GM18505 (cell line): Measurements from ENCODE around the gene GALNT15.
A peak's percentile ranks its signal among the peaks of the same experiment; 100 is the strongest.

Experiments
- ATAC-seq: cut with Tn5 transposase; IDR thresholded peaks from one replicate; pipeline ENCODE4 v1.9.1; 2021; ENCODE audit not compliant: unreplicated experiment
- POLR2A ChIP-seq: IDR thresholded peaks from 4 replicates; pipeline ENCODE4 v1.6.1; 2011; ENCODE audit warnings: borderline replicate concordance; ENCODE audit not compliant: insufficient read depth, insufficient read length; ENCODE audit errors: extremely low read depth

The GALNT15 gene

DNA sequence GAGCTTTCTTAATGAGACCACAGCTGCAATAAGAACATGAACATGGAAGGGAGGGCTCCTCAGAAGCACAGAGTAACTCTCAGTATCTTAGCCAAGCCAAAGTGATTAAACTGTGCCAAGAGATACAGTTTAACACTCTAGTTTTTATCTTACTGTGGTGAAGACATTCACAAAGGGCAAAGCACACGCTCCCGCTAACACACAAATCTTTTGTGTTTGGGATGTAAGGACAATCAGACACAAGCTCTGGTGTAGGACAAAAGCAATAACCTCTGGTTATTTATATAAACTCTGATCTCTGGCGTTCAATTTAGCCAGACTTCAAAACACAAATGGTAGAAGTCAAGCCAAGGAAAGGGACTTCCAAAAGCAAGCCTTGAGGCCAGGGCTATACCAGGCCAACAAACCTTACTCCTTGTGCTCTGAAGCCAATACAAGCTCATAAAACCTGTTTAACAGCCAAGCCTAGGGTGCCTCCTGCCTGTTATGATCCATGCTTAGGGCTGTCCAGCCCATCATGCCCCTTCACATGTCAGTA, 62.4 kb downstream of the GALNT15 start:
- TF ChIP-seq POLR2A: no peak
- no peak for ATAC-seq

DNA sequence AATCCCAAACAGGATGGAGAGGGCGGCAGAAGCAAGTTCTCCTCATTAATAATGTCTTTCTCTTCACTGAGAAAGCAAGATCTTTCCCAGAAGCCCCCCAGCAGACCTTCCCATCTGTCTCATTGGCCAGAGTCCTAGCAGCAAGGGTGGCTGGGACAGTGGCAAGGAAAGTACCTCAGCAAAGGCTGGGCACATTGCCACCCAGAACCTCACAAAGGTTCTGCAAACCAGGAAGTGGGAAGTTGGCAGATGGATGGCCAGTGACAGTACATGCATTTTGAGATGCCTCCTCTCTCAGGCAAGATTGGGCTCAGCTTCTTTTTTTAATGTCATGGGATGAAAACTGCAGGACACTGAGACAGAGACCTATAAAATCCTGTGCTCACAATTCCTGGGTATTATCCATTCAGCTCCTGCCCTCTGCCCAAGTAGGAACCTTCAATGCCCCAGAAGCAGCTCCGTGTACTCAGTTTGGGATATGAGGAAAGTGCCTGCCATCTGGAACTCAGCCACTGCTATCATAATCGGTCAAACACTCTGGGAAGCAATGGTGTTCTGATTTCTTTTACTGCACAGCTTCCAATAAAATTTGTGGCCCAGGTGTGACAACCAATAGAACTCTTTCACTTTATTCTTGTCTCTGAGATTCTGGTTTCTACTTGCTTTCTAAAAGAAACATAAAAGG, 64.7 kb downstream of the GALNT15 start:
- no peak for ATAC-seq
- TF ChIP-seq POLR2A: no peak

DNA sequence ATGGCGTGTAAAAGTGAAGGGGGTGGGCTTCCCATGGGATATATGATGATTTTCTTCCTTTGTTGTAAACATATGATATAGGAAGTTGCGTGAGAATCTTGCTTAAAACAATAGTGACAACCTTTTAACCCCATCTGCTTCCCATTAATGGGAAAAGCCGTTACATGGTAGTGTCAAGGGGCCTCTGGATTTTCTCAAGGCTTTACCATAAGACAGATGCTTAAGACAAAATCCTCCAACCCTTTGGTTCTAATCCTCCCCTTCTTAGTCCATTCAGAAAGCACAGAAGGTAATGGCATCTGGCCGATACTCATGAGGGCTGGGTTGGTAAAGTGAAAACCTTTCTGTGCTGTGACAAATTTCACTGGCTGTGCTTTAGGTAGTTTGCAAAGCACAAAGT, 65.3 kb downstream of the GALNT15 start:
- ATAC-seq: no peak

DNA sequence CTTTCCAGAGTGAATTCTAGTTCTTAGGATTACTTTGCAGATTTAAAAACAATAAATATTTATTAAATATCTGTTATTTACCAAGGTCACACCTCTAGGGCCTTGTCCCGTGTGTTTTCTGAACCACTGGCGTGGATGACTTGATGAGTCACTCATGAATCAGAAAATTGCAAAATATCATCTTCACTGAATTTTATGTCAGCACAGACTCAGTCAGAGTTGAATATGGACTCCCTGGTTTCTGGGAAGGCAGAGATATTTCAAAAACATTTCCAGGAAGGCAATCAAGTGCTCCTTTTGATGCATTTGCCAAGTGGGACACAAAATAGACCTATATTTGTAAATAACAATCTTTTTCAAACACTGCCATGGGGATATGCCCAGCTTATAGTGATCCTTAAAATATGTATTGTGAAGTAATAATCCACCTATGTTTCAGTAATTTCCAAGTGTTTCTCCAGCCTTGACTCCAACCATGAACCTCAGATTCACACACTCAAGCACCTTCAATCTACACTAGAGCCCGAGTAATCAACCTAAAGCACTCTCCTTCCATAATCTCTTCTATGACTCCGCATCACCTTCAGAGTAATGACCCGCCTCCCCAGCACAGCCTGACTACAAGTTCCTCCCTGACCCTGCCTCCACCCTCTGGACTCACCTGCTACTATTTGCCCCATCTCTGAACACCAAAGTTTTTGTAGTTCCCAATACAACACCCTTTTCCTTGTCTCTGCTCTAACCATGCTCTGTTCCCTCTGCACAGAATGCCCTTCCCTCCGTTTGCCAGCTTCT, 65.9 kb downstream of the GALNT15 start:
- no peak for TF ChIP-seq POLR2A
- ATAC-seq: no peak

More for the DNA sequence above, 65.3 kb downstream of the GALNT15 start:
- no peak for TF ChIP-seq POLR2A

DNA sequence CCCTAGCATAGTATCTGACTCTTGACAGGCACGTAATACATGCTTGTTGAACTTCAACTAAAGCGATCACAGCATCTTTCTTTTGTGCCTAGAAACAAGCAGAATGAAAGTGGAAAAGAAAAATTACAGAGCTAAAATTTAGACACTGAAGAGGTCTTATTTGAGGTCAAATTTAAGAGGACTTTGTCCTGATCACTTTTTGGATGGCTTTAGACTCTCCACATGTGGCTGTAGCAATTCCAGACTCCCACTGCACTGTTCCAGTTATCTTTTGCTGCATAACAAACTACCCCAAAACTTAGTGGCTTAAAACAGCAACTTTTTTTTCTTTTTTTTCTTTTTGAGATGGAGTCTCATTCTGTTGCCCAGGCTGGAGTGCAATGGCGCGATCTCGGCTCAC, 66.7 kb downstream of the GALNT15 start:
- no peak for ATAC-seq
- TF ChIP-seq POLR2A: no peak

DNA sequence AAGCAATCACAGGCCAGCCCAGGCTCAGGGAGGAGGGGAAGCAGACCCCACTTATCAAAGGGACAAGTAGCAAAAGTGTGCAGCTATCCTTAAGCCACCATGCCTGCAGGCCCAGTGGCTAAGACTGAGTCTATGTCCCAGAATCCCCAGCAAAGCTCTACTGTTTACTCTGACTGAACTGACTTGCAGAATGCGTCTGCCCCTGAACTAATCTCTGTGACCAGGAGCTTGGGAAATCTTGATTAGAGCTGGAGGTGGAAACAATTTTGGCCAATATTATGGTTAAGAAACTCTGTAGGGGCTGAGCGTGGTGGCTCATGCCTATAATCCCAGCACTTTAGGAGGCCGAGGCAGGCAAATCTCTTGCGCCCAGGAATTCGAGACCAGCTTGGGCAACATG, 67.7 kb downstream of the GALNT15 start:
- no peak for TF ChIP-seq POLR2A
- no peak for ATAC-seq

DNA sequence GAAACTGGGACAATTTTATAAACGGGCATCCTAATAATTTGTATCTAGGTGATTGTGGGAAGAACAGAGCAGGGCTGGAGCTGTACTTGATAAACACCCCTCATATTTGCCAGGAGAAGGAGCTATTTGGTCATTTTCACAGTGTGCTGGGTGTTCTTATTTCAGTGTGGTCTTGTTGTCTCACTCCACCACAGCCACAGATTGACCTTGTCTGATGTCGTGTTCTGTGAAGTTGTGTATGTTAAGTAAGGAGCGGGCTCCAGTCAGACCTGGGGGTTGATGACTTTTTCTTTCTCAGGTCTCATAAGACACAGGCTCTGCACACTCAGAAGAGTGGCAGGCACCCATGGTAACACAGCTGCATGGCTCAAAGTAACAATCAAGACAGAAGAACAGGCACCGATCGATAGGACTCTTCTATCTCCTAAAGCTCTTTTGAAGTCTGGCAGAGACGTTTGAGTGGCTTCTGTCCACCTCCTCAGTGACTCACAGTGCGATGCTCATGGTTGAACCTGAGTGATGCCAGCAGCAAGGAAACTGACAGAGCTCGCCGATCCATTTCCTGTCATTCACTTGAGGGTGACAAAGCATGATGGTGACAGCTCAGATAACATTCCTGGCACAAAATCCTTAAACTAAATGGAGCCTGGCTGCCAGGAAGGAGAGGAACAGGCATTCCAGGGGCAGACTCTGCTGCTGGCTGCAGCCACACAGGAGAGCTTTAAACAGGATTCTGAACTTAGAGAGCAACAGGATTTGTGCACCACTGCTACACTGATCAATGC, 69.4 kb downstream of the GALNT15 start:
- no peak for TF ChIP-seq POLR2A
- ATAC-seq: no peak

DNA sequence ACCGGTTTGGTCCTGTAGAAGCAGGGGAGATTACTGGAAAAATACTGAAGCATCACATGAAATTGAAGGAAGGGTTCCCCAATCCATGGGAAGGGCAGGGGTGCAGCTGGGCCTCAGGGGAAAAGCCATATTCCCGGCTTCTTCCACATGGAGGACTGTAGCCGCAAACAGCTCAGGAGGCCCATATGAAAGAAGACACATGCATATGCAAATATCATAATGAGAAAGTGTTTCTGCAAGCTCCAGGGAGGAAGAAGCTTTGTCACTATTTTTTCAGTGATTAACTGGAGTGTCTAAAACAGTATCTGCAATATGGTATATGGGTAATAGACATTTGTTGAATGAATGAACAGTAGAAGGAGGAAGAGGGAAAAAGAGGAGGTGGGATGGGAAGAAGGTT, 71.1 kb downstream of the GALNT15 start:
- no peak for ATAC-seq
- TF ChIP-seq POLR2A: no peak

DNA sequence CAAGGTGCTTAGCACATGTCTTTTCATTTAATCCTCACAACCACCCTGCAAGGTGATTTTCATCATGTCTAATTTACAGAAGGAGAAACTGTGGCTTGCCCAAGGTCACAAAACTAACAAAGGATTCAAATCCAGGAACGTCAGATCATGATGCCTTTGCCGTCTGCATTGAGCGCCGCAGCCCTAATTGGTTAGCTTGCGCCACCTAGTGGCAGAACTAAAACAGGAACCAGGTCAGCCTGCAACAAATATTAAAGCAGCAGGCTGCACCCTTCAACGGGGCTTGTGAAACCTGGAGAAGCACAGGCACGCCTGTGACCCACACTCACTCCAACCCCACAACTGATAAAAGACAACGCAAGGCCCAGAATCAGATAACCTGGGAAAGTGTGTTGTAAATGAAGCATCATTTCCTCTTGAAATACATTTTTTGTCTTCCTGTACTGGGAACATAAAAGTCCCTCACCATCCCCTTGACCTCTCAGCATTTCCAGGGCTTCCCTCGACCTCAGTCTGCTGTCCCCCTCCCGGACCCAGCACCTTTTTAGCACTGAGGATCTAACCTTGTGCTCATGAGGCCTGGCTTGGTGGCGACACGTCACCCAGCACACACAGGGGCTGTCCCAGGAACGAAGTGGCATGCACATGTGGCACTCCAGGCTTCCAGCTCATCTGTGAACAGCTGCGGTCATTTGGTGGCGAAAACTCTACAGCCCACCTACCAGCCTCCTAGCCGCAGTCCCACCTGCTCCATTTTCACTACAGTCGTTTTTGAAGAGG, 73.0 kb downstream of the GALNT15 start:
- TF ChIP-seq POLR2A: no peak
- ATAC-seq: peak; percentile 73

DNA sequence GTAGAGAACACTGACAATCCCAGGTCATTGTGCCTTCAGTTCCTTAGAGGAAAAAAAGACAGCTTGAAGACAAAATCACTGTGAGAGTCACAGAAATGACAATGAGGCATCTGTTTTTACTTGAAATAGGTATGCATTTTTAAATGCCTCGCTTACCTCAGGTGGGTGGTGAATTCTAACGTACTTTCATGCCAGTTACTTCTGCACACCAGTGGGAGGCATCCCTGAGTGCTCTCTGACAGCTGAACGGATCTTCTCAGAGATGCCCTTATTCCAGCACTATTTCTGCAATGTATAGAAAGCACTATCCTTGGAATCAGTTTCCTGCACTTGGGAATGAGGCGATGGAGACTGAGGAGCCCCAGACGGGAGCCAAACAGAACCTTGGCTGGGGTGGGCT, 74.1 kb downstream of the GALNT15 start:
- ATAC-seq: no peak
- no peak for TF ChIP-seq POLR2A

DNA sequence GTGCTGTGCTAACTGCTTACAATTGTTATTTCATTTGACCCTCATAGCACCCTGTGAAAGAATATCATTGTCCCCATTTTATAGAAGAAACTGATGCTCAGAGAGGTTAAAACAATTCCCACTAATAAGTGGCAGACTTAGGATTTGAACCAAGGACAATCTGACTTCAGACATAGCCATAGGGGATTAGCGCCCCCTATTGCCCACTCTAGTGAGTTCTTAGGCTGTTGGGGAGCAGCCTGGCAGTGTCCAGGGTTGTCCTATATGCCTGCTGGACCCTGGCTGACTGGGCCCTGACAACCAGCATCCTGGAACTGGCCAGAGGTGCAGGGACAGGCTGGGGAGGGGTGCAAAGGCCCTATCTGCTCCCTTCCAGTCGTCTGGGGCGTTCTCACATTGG, 74.9 kb downstream of the GALNT15 start:
- no peak for ATAC-seq
- TF ChIP-seq POLR2A: no peak

DNA sequence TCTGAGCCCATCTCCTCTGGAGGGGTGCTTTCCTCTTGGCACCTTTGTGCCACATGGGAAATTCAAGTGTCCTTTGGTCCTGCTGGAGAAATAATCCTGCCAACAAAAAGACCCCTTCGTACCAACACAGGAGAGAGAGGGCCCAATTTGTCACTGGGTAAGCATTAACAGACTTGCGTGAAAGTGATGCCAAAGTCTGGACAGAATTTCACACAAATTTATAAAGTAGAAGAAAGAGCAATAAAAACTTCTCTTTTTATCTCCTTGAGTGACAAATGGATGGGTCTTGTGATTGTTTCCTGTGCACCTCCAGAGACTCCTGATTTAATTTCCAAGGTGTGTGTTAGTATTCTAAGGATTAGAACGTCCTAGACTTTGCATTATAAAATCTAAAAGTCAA, 75.4 kb downstream of the GALNT15 start:
- ATAC-seq: no peak
- no peak for TF ChIP-seq POLR2A
